ENCODE measurements around the gene GJB3.
"Not testable (repeated sequence)": the region's sequence is repeated elsewhere in the genome, so short reads cannot be mapped to it uniquely, and the experiment has no call there.

GJB3 gene

GRCh38 chr1:34761176-34761761 lies 19.7 kb upstream of the GJB3 start:
- FAIRE-seq = no peak

GRCh38 chr1:34761776-34762307 lies 19.2 kb upstream of the GJB3 start:
- no peak for FAIRE-seq

GRCh38 chr1:34762474-34763141 lies 18.4 kb upstream of the GJB3 start:
- no peak for FAIRE-seq

- FAIRE-seq = no peak
Observed at GRCh38 chr1:34763142-34763781, 17.8 kb upstream of the GJB3 start.

- no peak for FAIRE-seq
Observed at GRCh38 chr1:34768856-34769255, 12.2 kb upstream of the GJB3 start.

- FAIRE-seq = no peak
Observed at GRCh38 chr1:34770891-34771504, 10.0 kb upstream of the GJB3 start.

GRCh38 chr1:34771573-34772371 lies 9.2 kb upstream of the GJB3 start:
- no peak for FAIRE-seq

- not testable (repeated sequence) for FAIRE-seq
Observed at GRCh38 chr1:34773114-34773513, 7.9 kb upstream of the GJB3 start.

- FAIRE-seq = no peak
Observed at GRCh38 chr1:34774957-34775356, 6.1 kb upstream of the GJB3 start.

- FAIRE-seq = no peak
Observed at GRCh38 chr1:34776911-34777310, 4.1 kb upstream of the GJB3 start.

- no peak for FAIRE-seq
Observed at GRCh38 chr1:34777519-34778321, 3.3 kb upstream of the GJB3 start.

- FAIRE-seq = no peak
Observed at GRCh38 chr1:34778381-34778780, 2.6 kb upstream of the GJB3 start.

- FAIRE-seq = no peak
Observed at GRCh38 chr1:34779005-34779404, 2.0 kb upstream of the GJB3 start.

GRCh38 chr1:34779526-34779925 lies 1.5 kb upstream of the GJB3 start:
- FAIRE-seq = no peak

- FAIRE-seq = no peak
Observed at GRCh38 chr1:34779962-34780361, 1.1 kb upstream of the GJB3 start.

GRCh38 chr1:34780528-34780927 lies 486 bp upstream of the GJB3 start:
- no peak for FAIRE-seq

GRCh38 chr1:34781844-34782391 lies 904 bp downstream of the GJB3 start:
- FAIRE-seq = no peak

GRCh38 chr1:34784751-34785221 lies 3.8 kb downstream of the GJB3 start:
- FAIRE-seq = no peak

- FAIRE-seq = no peak
Observed at GRCh38 chr1:34785231-34785874, 4.3 kb downstream of the GJB3 start.

GRCh38 chr1:34785875-34786470 lies 5.0 kb downstream of the GJB3 start:
- no peak for FAIRE-seq
